OCI-LY7 (cell line): Measurements from ENCODE around the gene KPTN.

Experiments
- EZH2phosphoT487 ChIP-seq: fragments of 200-600 bp; sonication (generic); IDR thresholded peaks from 2 replicates; pipeline ENCODE4 v1.6.1; 2018; ENCODE audit warnings: low read depth, borderline replicate concordance, mild to moderate bottlenecking, mixed run types, antibody characterized with exemption, low read length, moderate library complexity, mixed read lengths
- TF ChIP-seq, protein P1 (sequence below): fragments of 200-600 bp; sonication (generic); conservative IDR thresholded peaks from 2 replicates; pipeline ENCODE4 v1.5.1; 2014; ENCODE audit warnings: mild to moderate bottlenecking, antibody characterized with exemption, low read length, moderate library complexity, mixed read lengths

DNA sequence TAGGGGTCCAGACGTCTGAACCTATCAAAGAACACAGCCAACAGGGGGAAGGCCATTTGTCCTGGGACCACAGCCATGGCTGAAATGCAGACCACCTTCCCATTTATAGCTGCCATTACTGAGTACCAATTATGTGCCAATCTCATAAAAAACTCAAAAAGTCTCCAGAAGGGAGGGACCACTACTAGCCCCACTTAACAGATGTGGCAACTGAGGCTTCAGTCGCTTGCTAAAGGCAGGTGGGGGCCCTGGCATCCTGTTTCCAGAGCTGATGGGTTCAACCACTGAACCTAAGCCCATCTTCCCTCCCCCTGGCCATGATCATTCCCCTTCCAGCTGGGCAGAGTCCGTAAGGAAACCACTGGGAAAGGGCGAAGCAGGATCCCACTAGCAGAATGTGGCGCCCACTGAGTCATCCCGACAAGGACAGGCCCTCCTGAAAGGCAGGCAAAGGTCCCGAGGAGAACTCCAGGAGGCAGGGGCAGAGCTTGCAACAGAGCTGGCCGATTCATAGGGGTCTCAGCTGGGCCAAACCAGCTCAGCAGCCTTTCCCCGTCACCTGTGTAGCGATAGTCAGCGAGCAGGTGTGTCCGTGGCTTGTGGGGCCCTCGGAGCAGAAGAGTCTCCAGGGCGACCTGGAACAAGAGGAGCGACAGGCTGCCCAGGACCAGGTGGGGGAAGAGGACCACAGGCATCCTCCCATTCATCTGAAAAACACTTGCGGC is 45.2 kb upstream of the KPTN start:
- TF ChIP-seq, protein P1, sequence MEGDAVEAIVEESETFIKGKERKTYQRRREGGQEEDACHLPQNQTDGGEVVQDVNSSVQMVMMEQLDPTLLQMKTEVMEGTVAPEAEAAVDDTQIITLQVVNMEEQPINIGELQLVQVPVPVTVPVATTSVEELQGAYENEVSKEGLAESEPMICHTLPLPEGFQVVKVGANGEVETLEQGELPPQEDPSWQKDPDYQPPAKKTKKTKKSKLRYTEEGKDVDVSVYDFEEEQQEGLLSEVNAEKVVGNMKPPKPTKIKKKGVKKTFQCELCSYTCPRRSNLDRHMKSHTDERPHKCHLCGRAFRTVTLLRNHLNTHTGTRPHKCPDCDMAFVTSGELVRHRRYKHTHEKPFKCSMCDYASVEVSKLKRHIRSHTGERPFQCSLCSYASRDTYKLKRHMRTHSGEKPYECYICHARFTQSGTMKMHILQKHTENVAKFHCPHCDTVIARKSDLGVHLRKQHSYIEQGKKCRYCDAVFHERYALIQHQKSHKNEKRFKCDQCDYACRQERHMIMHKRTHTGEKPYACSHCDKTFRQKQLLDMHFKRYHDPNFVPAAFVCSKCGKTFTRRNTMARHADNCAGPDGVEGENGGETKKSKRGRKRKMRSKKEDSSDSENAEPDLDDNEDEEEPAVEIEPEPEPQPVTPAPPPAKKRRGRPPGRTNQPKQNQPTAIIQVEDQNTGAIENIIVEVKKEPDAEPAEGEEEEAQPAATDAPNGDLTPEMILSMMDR, result no peak
- TF ChIP-seq EZH2phosphoT487, result no peak
